Keratinocyte (primary cell): ENCODE measurements around the gene ZNF521. TPM values are rescaled to one million over a fixed set of nuclear protein-coding genes. Genes with fewer than 3 reads are reported as not detected.

Source experiments
- DNase-seq: peaks from one replicate; pipeline ENCODE4 v3.0.0-alpha.2; 2011; ENCODE audit warnings: low read depth, missing footprints, low spot score
- FAIRE-seq: peaks from 2 replicates; lab custom pipeline; 2011; peaks lifted over from hg19 to GRCh38; lab: Jason Lieb, UNC
- H2AFZ ChIP-seq: 2 replicates; pipeline ENCODE4 v1.6.0; 2012; ENCODE audit warnings: low read length, control low read depth, inconsistent platforms; ENCODE audit not compliant: control insufficient read depth
- H3K27ac ChIP-seq: 2 replicates; pipeline ENCODE4 v1.5.1; 2011; ENCODE audit warnings: low read length; ENCODE audit not compliant: control insufficient read depth, insufficient read depth
- H3K27me3 ChIP-seq: 3 replicates; pipeline ENCODE4 v1.6.0; 2011; ENCODE audit warnings: low read length; ENCODE audit not compliant: control insufficient read depth, insufficient read depth; ENCODE audit errors: extremely low read depth
- H3K36me3 ChIP-seq, 2 experiments: 2 replicates in 1 of 2; 3 replicates in 1 of 2; pipeline ENCODE4 v1.5.1; 2011; ENCODE audit warnings: low read length in 2 of 2, mild to moderate bottlenecking in 1 of 2; ENCODE audit not compliant: control insufficient read depth in 2 of 2, insufficient read depth in 2 of 2; ENCODE audit errors: extremely low read depth in 1 of 2
- H3K4me1 ChIP-seq: 3 replicates; pipeline ENCODE4 v1.5.1; 2011; ENCODE audit warnings: low read length; ENCODE audit not compliant: control insufficient read depth, insufficient read depth; ENCODE audit errors: extremely low read depth
- H3K4me2 ChIP-seq: 3 replicates; pipeline ENCODE4 v1.6.0; 2011; ENCODE audit warnings: low read depth, low read length; ENCODE audit not compliant: control insufficient read depth, insufficient read depth; ENCODE audit errors: extremely low read depth
- H3K4me3 ChIP-seq, 3 experiments: fragments of 200-600 bp in 1 of 3; sonication (generic) in 1 of 3; 2 replicates in 2 of 3; 3 replicates in 1 of 3; pipeline ENCODE4 v1.5.1; 2011 to 2016; ENCODE audit warnings: low read length in 3 of 3, mild to moderate bottlenecking in 3 of 3, control low read depth in 2 of 3, inconsistent platforms in 1 of 3, low read depth in 1 of 3, mixed read lengths in 1 of 3, mixed run types in 1 of 3, moderate library complexity in 1 of 3; ENCODE audit not compliant: control insufficient read depth in 2 of 3, insufficient read depth in 2 of 3; ENCODE audit errors: extremely low read depth in 1 of 3
- H3K79me2 ChIP-seq: 2 replicates; pipeline ENCODE4 v1.6.0; 2012; ENCODE audit warnings: low read length; ENCODE audit not compliant: control insufficient read depth, insufficient read depth
- H3K9ac ChIP-seq: 3 replicates; pipeline ENCODE4 v1.6.0; 2011; ENCODE audit warnings: low read length; ENCODE audit not compliant: control insufficient read depth, insufficient read depth; ENCODE audit errors: extremely low read depth
- H3K9me1 ChIP-seq: 3 replicates; pipeline ENCODE4 v1.6.0; 2011; ENCODE audit warnings: low read length; ENCODE audit not compliant: control insufficient read depth, insufficient read depth; ENCODE audit errors: extremely low read depth
- H3K9me3 ChIP-seq: 2 replicates; pipeline ENCODE4 v1.5.1; 2012; ENCODE audit warnings: low read depth, low read length; ENCODE audit not compliant: control insufficient read depth
- H4K20me1 ChIP-seq: 3 replicates; pipeline ENCODE4 v1.6.0; 2011; ENCODE audit warnings: low read length; ENCODE audit not compliant: control insufficient read depth, insufficient read depth; ENCODE audit errors: extremely low read depth
- CTCF ChIP-seq, 3 experiments: IDR thresholded peaks in 1 of 3; conservative IDR thresholded peaks in 1 of 3; optimal IDR thresholded peaks in 1 of 3; 2 replicates in 2 of 3; 3 replicates in 1 of 3; pipeline versions ENCODE3 to v1.5.1; 2011; ENCODE audit warnings: low read length in 3 of 3, mild to moderate bottlenecking in 3 of 3, moderate library complexity in 2 of 3, control low read depth in 1 of 3, inconsistent platforms in 1 of 3; ENCODE audit not compliant: insufficient read depth in 2 of 3; ENCODE audit errors: extremely low read depth in 1 of 3
- EZH2 ChIP-seq: IDR thresholded peaks from one replicate; pipeline ENCODE4 v1.6.1; 2012; ENCODE audit warnings: inconsistent platforms, mild to moderate bottlenecking, low read length, moderate library complexity
- dilution Hi-C: fragments of 300-500 bp; cut with MboI; formaldehyde crosslinking; loops from one replicate; pipeline ENCODE4 v1.7.0; 2020; ENCODE audit warnings: low sequenced_read_pairs; ENCODE audit not compliant: extremely low pct_ligation_motif_present
- polyA plus RNA-seq, 5 experiments: library from polyadenylated mRNA; depleted of rRNA in 3 of 5; stranded (reverse) in 3 of 5; stranded (forward) in 1 of 5; unstranded in 1 of 5; fragments of >200 nt; gene quantifications; 1 replicate in 1 of 5; 2 replicates in 3 of 5; 3 replicates in 1 of 5; pipeline versions ENCODE4 v1.2.1 to v1.2.3, GENCODE V29; 2011 to 2012; ENCODE audit warnings: missing spikeins in 2 of 5, low read depth in 1 of 5, low replicate concordance in 1 of 5

ZNF521 gene
- polyA plus RNA-seq, 1 donor (not counting 4 experiments of a cell fraction or from before 2014, with no cell fraction given), result 0.07 TPM

- no peaks in the 10 kb centered on the region for H3K4me1 ChIP-seq
- H3K36me3 ChIP-seq, result no peaks in the 10 kb centered on the region
- no peaks in the 10 kb centered on the region for H3K9me1 ChIP-seq
- no peak overlapping the region for H3K4me2 ChIP-seq
- no peaks in the 10 kb centered on the region for H3K27me3 ChIP-seq
- FAIRE-seq, result no peak
- no peaks in the 10 kb centered on the region for H4K20me1 ChIP-seq
- no peaks in the 10 kb centered on the region for H3K9me3 ChIP-seq
- H3K27ac ChIP-seq, result no peak overlapping the region
- dilution Hi-C loops, result no loop called here
- H3K9ac ChIP-seq, result no peak overlapping the region
- no peak for TF ChIP-seq CTCF (optimal IDR thresholded peaks at IDR 0.05 in 1 of 3, IDR thresholded peaks at IDR 0.05 in 1 of 3, conservative IDR thresholded peaks at IDR 0.05 in 1 of 3; ENCODE audit: extremely low read depth in 1 of 3, insufficient read depth in 2 of 3, low read length in 3 of 3)
- TF ChIP-seq EZH2, result no peak
- no peaks in the 10 kb centered on the region for H3K79me2 ChIP-seq
- H3K4me3 ChIP-seq, result no peak overlapping the region
- H2AFZ ChIP-seq, result no peak overlapping the region
- no peak for DNase-seq
These were observed 70.4 kb downstream of the ZNF521 start for GRCh38 chr18:25281556-25281955.

- Histone ChIP-seq H3K27me3 (no peaks in the 10 kb centered on the region), H3K79me2 (no peaks in the 10 kb centered on the region), H2AFZ (no peak overlapping the region), H3K9ac (no peak overlapping the region), H3K27ac (no peak overlapping the region), H3K4me1 (no peaks in the 10 kb centered on the region), H4K20me1 (no peaks in the 10 kb centered on the region), H3K4me3 (no peak overlapping the region), H3K9me3 (no peaks in the 10 kb centered on the region), H3K9me1 (no peaks in the 10 kb centered on the region), H3K4me2 (no peak overlapping the region), H3K36me3 (no peaks in the 10 kb centered on the region)
- TF ChIP-seq EZH2 (no peak), CTCF (optimal IDR thresholded peaks at IDR 0.05 in 1 of 3, IDR thresholded peaks at IDR 0.05 in 1 of 3, conservative IDR thresholded peaks at IDR 0.05 in 1 of 3; ENCODE audit: extremely low read depth in 1 of 3, insufficient read depth in 2 of 3, low read length in 3 of 3) (no peak)
- DNase-seq (no peak), FAIRE-seq (no peak)
- dilution Hi-C loops, result no loop called here
These were observed 72.0 kb downstream of the ZNF521 start for GRCh38 chr18:25279961-25280360.
